Liver (tissue), 3 donors: ENCODE data around the gene OR5K1.

Source experiments
- CTCF ChIP-seq: fragments of 150-350 bp; IDR thresholded peaks from 2 replicates; pipeline ENCODE4 v1.5.1; 2017; ENCODE audit warnings: improper control_type of control experiment, low read depth, low read length; ENCODE audit not compliant: missing input control
- RAD21 ChIP-seq, 2 donors: IDR thresholded peaks; 2 replicates each; pipeline ENCODE4 v1.6.1; 2016; ENCODE audit warnings: antibody characterized with exemption in 2 of 2, mild to moderate bottlenecking in 2 of 2
- REST ChIP-seq: IDR thresholded peaks from 2 replicates; pipeline ENCODE4 v1.6.1; 2016; ENCODE audit warnings: antibody characterized with exemption, mild to moderate bottlenecking
- TAF1 ChIP-seq: conservative IDR thresholded peaks from 2 replicates; pipeline ENCODE4 v1.6.1; 2016; ENCODE audit warnings: antibody characterized with exemption, mild to moderate bottlenecking
- YY1 ChIP-seq: IDR thresholded peaks from 2 replicates; pipeline ENCODE4 v1.6.1; 2016; ENCODE audit warnings: antibody characterized with exemption, mild to moderate bottlenecking
- donor health status: healthy.
- donor health status: healthy.

GRCh38 chr3:98460220-98460619, 2.8 kb upstream of the OR5K1 start:
- TF ChIP-seq CTCF (no peak), TAF1 (no peak), REST (no peak), RAD21 (IDR thresholded peaks at IDR 0.05) (no peak), YY1 (no peak)
